OCI-LY3 (cell line): ENCODE results near the gene ZSWIM6.

ENCODE experiments used
- H2AFZ ChIP-seq: fragments of 200-600, 300-600 bp; shearing (Covaris generic); 2 replicates; pipeline ENCODE4 v1.6.0; 2014; ENCODE audit warnings: antibody characterized with exemption, low read depth, low read length
- H3K27ac ChIP-seq: fragments of 200-600, 300-600 bp; sonication (generic); 2 replicates; pipeline ENCODE4 v1.5.1; 2014; ENCODE audit warnings: mild to moderate bottlenecking, low read length, moderate library complexity, mixed read lengths
- H3K27me3 ChIP-seq: fragments of 200-600, 300-600 bp; sonication (generic); 2 replicates; pipeline ENCODE4 v1.6.1; 2014; ENCODE audit warnings: low read depth, low read length, mixed read lengths
- H3K36me3 ChIP-seq: fragments of 200-600, 300-600 bp; sonication (generic); replicated peaks from 2 replicates; pipeline ENCODE3; 2014; ENCODE audit warnings: low read depth, low read length, mixed read lengths
- H3K4me1 ChIP-seq: fragments of 300-600, 200-600 bp; sonication (generic); 2 replicates; pipeline ENCODE4 v1.6.1; 2014; ENCODE audit warnings: low read length, mixed read lengths
- H3K4me2 ChIP-seq: fragments of 200-600, 300-600 bp; sonication (generic); 2 replicates; pipeline ENCODE4 v1.6.1; 2014; ENCODE audit warnings: low read length, mixed read lengths
- H3K4me3 ChIP-seq: fragments of 300-600, 200-600 bp; sonication (generic); 2 replicates; pipeline ENCODE4 v1.5.1; 2014; ENCODE audit warnings: antibody characterized with exemption, mild to moderate bottlenecking, low read length, moderate library complexity
- H3K79me2 ChIP-seq: fragments of 300-600, 200-600 bp; shearing (Covaris generic); 2 replicates; pipeline ENCODE4 v1.6.1; 2014; ENCODE audit warnings: mild to moderate bottlenecking, low read length, mixed read lengths
- H3K9ac ChIP-seq: fragments of 300-600, 200-600 bp; shearing (Covaris generic); 2 replicates; pipeline ENCODE4 v1.6.0; 2014; ENCODE audit warnings: mild to moderate bottlenecking, low read length, moderate library complexity
- H3K9me3 ChIP-seq: fragments of 200-600, 300-600 bp; shearing (Covaris generic); 2 replicates; pipeline ENCODE4 v1.6.1; 2014; ENCODE audit warnings: low read length, mixed read lengths; ENCODE audit not compliant: insufficient read depth
- H4K20me1 ChIP-seq: fragments of 200-600, 300-600 bp; sonication (generic); 2 replicates; pipeline ENCODE4 v1.6.1; 2016; ENCODE audit warnings: low read length, mixed read lengths; ENCODE audit not compliant: insufficient read depth
- EZH2phosphoT487 ChIP-seq: fragments of 200-600 bp; shearing (Covaris generic); IDR thresholded peaks from 2 replicates; pipeline ENCODE4 v1.6.1; 2018; ENCODE audit warnings: antibody characterized with exemption, mixed run types, low read depth
- TF ChIP-seq, protein P1 (sequence below): fragments of 200-600, 300-600 bp; sonication (generic); IDR thresholded peaks from 2 replicates; pipeline ENCODE4 v1.5.1; 2014; ENCODE audit warnings: antibody characterized with exemption, low read length, low read depth

ZSWIM6 gene

DNA sequence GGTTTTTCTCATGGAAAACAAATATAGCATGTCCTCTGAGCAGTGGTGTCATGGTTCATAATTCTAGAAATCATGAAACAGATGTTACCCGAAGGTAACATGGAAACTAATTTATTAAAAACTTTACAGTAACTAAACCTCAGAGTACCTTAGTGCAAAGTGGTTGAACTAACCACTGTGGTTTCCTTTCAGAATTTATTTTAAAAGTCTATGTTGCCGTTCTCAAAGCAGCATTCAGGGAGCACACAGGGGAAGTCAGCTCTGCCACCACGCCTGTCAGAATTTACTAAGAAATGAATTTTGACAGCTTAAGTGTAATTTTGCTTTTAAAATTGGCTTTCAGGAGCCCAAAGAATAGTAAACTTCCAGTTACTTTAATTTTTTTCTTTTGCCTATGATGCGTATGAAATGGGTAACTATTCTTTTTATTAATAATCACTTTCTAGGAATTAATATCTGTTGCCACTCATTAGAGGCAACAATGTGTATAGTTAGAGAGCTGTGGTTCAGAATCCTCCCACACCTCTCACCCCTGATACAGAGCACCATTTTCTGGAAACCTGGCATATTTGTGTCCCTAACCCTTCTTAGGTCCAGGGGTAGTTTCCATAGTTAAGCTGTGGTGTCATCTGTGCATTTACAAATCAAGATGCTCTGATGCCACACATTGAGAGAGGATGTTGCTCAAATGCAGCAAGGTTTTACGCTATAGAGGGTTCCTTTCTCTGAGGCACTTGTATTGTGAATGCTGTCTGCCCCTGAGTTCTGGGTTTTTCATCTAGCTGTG lies 202.6 kb downstream of the ZSWIM6 start:
- Histone ChIP-seq H3K4me3 (no peak overlapping the region), H3K36me3 (peaks cover 6% of the 10 kb centered on the region), H3K4me1 (no peaks in the 10 kb centered on the region), H2AFZ (no peak overlapping the region), H3K9me3 (no peaks in the 10 kb centered on the region), H3K27ac (no peak overlapping the region), H4K20me1 (no peaks in the 10 kb centered on the region), H3K79me2 (no peaks in the 10 kb centered on the region), H3K27me3 (no peaks in the 10 kb centered on the region), H3K9ac (no peak overlapping the region), H3K4me2 (no peak overlapping the region)
- TF ChIP-seq EZH2phosphoT487 = no peak
- TF ChIP-seq, protein P1, sequence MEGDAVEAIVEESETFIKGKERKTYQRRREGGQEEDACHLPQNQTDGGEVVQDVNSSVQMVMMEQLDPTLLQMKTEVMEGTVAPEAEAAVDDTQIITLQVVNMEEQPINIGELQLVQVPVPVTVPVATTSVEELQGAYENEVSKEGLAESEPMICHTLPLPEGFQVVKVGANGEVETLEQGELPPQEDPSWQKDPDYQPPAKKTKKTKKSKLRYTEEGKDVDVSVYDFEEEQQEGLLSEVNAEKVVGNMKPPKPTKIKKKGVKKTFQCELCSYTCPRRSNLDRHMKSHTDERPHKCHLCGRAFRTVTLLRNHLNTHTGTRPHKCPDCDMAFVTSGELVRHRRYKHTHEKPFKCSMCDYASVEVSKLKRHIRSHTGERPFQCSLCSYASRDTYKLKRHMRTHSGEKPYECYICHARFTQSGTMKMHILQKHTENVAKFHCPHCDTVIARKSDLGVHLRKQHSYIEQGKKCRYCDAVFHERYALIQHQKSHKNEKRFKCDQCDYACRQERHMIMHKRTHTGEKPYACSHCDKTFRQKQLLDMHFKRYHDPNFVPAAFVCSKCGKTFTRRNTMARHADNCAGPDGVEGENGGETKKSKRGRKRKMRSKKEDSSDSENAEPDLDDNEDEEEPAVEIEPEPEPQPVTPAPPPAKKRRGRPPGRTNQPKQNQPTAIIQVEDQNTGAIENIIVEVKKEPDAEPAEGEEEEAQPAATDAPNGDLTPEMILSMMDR = no peak

DNA sequence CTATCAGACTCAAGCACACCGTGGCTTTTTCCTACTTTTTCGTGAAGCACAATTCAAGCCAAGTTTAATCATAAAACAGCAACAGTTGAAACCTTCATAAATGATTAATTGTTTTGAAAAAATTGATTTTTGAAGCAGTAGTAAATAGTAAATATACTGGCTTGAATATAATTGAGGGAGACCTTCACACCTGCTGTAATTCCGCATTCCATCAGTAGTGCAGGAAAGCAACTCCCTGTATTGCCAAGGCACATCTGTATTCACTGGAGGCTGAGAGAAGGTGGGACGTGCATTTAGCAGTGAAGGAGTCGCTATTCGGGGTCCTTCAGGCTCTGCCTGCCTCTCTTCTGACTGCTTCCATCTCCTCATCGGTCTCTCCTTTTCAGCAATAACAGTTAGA lies 203.8 kb downstream of the ZSWIM6 start:
- Histone ChIP-seq H3K27ac (no peak overlapping the region), H3K36me3 (peaks cover 6% of the 10 kb centered on the region), H3K79me2 (no peaks in the 10 kb centered on the region), H3K9me3 (no peaks in the 10 kb centered on the region), H3K4me3 (no peak overlapping the region), H3K4me1 (no peaks in the 10 kb centered on the region), H4K20me1 (no peaks in the 10 kb centered on the region), H3K9ac (no peak overlapping the region), H3K4me2 (no peak overlapping the region), H2AFZ (no peak overlapping the region), H3K27me3 (no peaks in the 10 kb centered on the region)
- TF ChIP-seq, protein P1 = no peak
- TF ChIP-seq EZH2phosphoT487 = no peak

- no peaks in the 10 kb centered on the region for H3K79me2 ChIP-seq
- peaks cover 10% of the 10 kb centered on the region for H3K36me3 ChIP-seq
- no peaks in the 10 kb centered on the region for H3K27me3 ChIP-seq
- H3K9ac ChIP-seq = no peak overlapping the region
- H3K4me3 ChIP-seq = no peak overlapping the region
- H3K4me2 ChIP-seq = no peak overlapping the region
- H2AFZ ChIP-seq = no peak overlapping the region
- H3K27ac ChIP-seq = no peak overlapping the region
- H3K9me3 ChIP-seq = no peaks in the 10 kb centered on the region
- no peak for TF ChIP-seq EZH2phosphoT487
- TF ChIP-seq, protein P1 = no peak
- no peaks in the 10 kb centered on the region for H3K4me1 ChIP-seq
- H4K20me1 ChIP-seq = no peaks in the 10 kb centered on the region
These were observed 204.9 kb downstream of the ZSWIM6 start for GRCh38 chr5:61536922-61537321.

- Histone ChIP-seq H3K79me2 (no peaks in the 10 kb centered on the region), H3K4me1 (no peaks in the 10 kb centered on the region), H4K20me1 (no peaks in the 10 kb centered on the region), H3K9me3 (no peaks in the 10 kb centered on the region), H3K4me2 (no peak overlapping the region), H3K27me3 (no peaks in the 10 kb centered on the region), H2AFZ (no peak overlapping the region), H3K4me3 (no peak overlapping the region), H3K36me3 (peaks cover 24% of the 10 kb centered on the region), H3K9ac (no peak overlapping the region), H3K27ac (no peak overlapping the region)
- TF ChIP-seq EZH2phosphoT487 = no peak
- TF ChIP-seq, protein P1 = no peak
These were observed 206.9 kb downstream of the ZSWIM6 start for GRCh38 chr5:61538722-61539501.
